Adrenal gland (tissue), 12 donors: ENCODE data around the gene PARD3B. TPM values are rescaled to one million over a fixed set of nuclear protein-coding genes. Genes with fewer than 3 reads are reported as not detected.

Experiments
- DNase-seq, 7 donors: peaks; one replicate each; pipeline ENCODE4 v3.0.0-alpha.2; 2019 to 2020
- H3K27ac ChIP-seq, 5 donors: fragments of 200-600 bp; sonication (generic) in 4 of 5; 1 replicate in 3 of 5; 2 replicates in 2 of 5; pipeline versions ENCODE4 v1.5.1 to v1.8.0; 2016 to 2020; ENCODE audit warnings: mild to moderate bottlenecking in 1 of 5
- H3K27me3 ChIP-seq: fragments of 200-600 bp; 2 replicates; pipeline ENCODE4 v1.8.0; 2021
- H3K36me3 ChIP-seq, 2 donors: fragments of 200-600 bp; replicated peaks in 1 of 2; 1 replicate in 1 of 2; 2 replicates in 1 of 2; pipeline versions ENCODE4 v1.5.1 to v1.8.0; 2018 to 2022
- H3K4me1 ChIP-seq, 2 donors: fragments of 200-600 bp; replicated peaks in 1 of 2; 1 replicate in 1 of 2; 2 replicates in 1 of 2; pipeline versions ENCODE4 v1.5.1 to v1.8.0; 2018 to 2021
- H3K4me3 ChIP-seq, 4 donors: fragments of 200-600 bp; sonication (generic) in 3 of 4; one replicate each; pipeline ENCODE4 v1.5.1; 2016 to 2018
- H3K9me3 ChIP-seq, 3 donors: fragments of 200-600 bp; sonication (generic) in 1 of 3; replicated peaks in 1 of 3; 1 replicate in 2 of 3; 2 replicates in 1 of 3; pipeline versions ENCODE4 v1.5.1 to v1.8.0; 2016 to 2021
- POLR2A ChIP-seq, 2 donors: fragments of 450-650 bp; IDR thresholded peaks; one replicate each; pipeline ENCODE4 v1.6.1; 2017; ENCODE audit warnings: antibody characterized with exemption in 2 of 2, mild to moderate bottlenecking in 2 of 2, moderate library complexity in 1 of 2
- WGBS, 4 donors: extraction: QIAGEN DNeasy Blood & Tissue Kit in 2 of 4; methylation state at CpG; one replicate each; pipeline versions ENCODE4 v1.1.5 to v1.1.7; 2013 to 2017; 5-methylcytosine and 5-hydroxymethylcytosine counted together
- intact Hi-C, 2 donors: fragments of 100-400 bp; cut with DNase I; formaldehyde crosslinking; loops; one replicate each; pipeline versions ENCODE4 v1.14.1 to v1.15.0; 2022 to 2023
- polyA plus RNA-seq, 3 donors: library from polyadenylated mRNA; stranded (reverse); fragments of 200-250 nt in 2 of 3; fragments of 350-450 nt in 1 of 3; fragmentation: Illumina TruSeq in 1 of 3; extraction: RNeasy Lipid Tissue Mini Kit (QIAGEN cat#74804) in 1 of 3; gene quantifications; one replicate each; pipeline ENCODE4 v1.2.3, GENCODE V29; 2013 to 2014
- total RNA-seq, 9 donors: library from RNA; depleted of rRNA in 4 of 9; stranded (reverse); fragments of >200 nt in 4 of 9; fragments of 120-200 nt in 1 of 9; fragmentation: NEBNext Ultra II Directional in 1 of 9; extraction: Animal tissue kit (Norgen Biotek cat#: 25700) in 1 of 9; gene quantifications; one replicate each; pipeline versions ENCODE4 v1.1.0 to v1.2.4, GENCODE V29; 2013 to 2023
- TF ChIP-seq, protein P1 (sequence below), 6 experiments: fragments of 450-650 bp in 4 of 6; fragments of 200-600 bp in 2 of 6; sonication (generic) in 1 of 6; IDR thresholded peaks; 1 replicate in 5 of 6; 2 replicates in 1 of 6; pipeline versions ENCODE4 v1.5.1 to v1.8.0; 2016 to 2021; ENCODE audit warnings: antibody characterized with exemption in 6 of 6, mild to moderate bottlenecking in 2 of 6, moderate library complexity in 1 of 6
- donor health status: healthy with polysubstance abuse.
- donor health status: Bipolar disorder and iron deficiency.
- donor health status: DM: yes; HTN: yes; CAD: no.
- donor health status: DM: no; HTN: no; CAD: no.
- donor health status: DM: no; HTN: no; CAD: no.
- donor health status: DM: yes; HTN: yes; CAD: no.

Gene PARD3B
- total and polyA plus RNA-seq, 12 donors = 1.9 to 20.4 (median 9.5) TPM

- 92 to 95% (median 94%) methylated on average over 1 of the region's 1 CpG for WGBS, 4 donors
- H3K36me3 ChIP-seq = no peaks in the 10 kb centered on the region
- H3K9me3 ChIP-seq = no peaks in the 10 kb centered on the region
- H3K4me3 ChIP-seq = no peak overlapping the region
- intact Hi-C loops = no loop called here
- peaks cover 0 to 10% of the 10 kb centered on the region in 2 donors for H3K4me1 ChIP-seq
- DNase-seq = no peak
- TF ChIP-seq, protein P1, sequence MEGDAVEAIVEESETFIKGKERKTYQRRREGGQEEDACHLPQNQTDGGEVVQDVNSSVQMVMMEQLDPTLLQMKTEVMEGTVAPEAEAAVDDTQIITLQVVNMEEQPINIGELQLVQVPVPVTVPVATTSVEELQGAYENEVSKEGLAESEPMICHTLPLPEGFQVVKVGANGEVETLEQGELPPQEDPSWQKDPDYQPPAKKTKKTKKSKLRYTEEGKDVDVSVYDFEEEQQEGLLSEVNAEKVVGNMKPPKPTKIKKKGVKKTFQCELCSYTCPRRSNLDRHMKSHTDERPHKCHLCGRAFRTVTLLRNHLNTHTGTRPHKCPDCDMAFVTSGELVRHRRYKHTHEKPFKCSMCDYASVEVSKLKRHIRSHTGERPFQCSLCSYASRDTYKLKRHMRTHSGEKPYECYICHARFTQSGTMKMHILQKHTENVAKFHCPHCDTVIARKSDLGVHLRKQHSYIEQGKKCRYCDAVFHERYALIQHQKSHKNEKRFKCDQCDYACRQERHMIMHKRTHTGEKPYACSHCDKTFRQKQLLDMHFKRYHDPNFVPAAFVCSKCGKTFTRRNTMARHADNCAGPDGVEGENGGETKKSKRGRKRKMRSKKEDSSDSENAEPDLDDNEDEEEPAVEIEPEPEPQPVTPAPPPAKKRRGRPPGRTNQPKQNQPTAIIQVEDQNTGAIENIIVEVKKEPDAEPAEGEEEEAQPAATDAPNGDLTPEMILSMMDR (IDR thresholded peaks at IDR 0.05) = no peak
- no peak for TF ChIP-seq POLR2A (IDR thresholded peaks at IDR 0.05)
- H3K27me3 ChIP-seq = no peaks in the 10 kb centered on the region
- no peak overlapping the region for H3K27ac ChIP-seq
Observed at GRCh38 chr2:204753841-204754240, 208.6 kb downstream of the PARD3B start.

DNA sequence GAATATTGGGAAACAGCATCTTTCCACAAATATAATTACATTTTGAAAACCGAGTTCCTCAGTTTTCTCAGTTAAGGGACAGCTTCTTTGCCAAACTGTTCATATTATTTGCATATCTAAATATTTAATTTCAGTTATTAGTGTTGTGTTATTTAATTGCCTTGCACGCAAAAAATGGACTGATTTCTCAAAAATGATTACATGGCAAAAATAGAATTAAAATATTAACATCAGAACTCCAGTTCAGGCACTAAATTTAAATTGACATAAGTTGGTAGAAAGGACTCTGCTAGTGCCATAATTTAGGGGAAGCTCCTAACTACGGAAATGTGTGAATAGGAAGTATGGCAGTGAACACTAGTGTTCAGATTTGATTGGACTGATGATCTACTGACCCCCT, 209.6 kb downstream of the PARD3B start:
- H3K36me3 ChIP-seq = no peaks in the 10 kb centered on the region
- no peaks in the 10 kb centered on the region for H3K27me3 ChIP-seq
- H3K27ac ChIP-seq = no peak overlapping the region
- H3K9me3 ChIP-seq = no peaks in the 10 kb centered on the region
- 89 to 92% (median 90%) methylated on average over 3 of the region's 3 CpGs for WGBS, 4 donors
- no peak overlapping the region for H3K4me3 ChIP-seq
- intact Hi-C loops = no loop called here
- DNase-seq = no peak
- TF ChIP-seq, protein P1 (IDR thresholded peaks at IDR 0.05) = no peak
- no peak for TF ChIP-seq POLR2A (IDR thresholded peaks at IDR 0.05)
- H3K4me1 ChIP-seq = peaks cover 0 to 5% of the 10 kb centered on the region in 2 donors

DNA sequence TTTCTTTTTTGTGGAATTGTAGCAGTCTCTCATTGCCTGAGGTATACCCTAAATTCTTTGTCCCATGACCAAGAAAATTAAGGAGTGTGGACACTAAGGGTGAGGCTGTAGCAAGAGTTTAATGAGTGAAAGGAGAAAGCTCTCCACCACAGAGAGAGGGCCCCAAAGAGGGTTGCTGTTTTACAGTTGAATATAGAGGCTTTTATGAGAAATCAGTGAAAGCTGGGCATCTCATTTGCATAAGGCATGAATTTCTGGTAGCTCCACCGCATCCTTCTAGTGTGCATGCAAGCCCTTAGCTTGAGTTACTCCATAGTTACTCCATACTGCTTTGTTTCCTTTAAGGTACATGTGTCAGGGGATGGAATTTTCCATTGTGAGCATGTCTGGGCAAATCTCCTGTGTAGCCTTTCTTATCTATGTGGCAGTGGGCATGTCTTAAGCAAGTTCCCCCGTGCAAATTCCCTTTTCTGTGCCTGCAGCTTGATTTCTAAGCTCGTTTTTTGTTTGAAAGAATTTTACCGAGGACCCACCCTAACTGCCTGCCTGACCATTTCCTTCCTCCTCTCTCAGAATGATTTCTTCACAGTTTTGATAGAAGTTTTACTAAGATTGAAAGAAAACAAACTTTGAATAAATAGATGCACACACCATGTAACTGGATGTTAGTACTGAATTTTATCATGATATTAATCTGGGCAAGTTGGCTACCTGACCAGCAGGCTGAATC, 218.9 kb downstream of the PARD3B start:
- intact Hi-C loops = no loop called here

GRCh38 chr2:204770735-204771134, 225.5 kb downstream of the PARD3B start:
- intact Hi-C loops = no loop called here
- DNase-seq = no peak
- WGBS, 4 donors = 59 to 73% (median 71%) methylated on average over 1 of the region's 1 CpG
- Histone ChIP-seq H3K4me1 (no peaks in the 10 kb centered on the region), H3K27me3 (no peaks in the 10 kb centered on the region), H3K4me3 (no peak overlapping the region), H3K9me3 (no peaks in the 10 kb centered on the region), H3K36me3 (no peaks in the 10 kb centered on the region), H3K27ac (no peak overlapping the region)
- no peak for TF ChIP-seq POLR2A (IDR thresholded peaks at IDR 0.05)
- TF ChIP-seq, protein P1 (IDR thresholded peaks at IDR 0.05) = no peak

More for the DNA sequence above, 218.9 kb downstream of the PARD3B start:
- no peaks in the 10 kb centered on the region for H3K36me3 ChIP-seq
- H3K27ac ChIP-seq = no peak overlapping the region
- peaks cover 4 to 8% (median 6%) of the 10 kb centered on the region in 3 donors for H3K9me3 ChIP-seq
- no peaks in the 10 kb centered on the region for H3K27me3 ChIP-seq
- no peak for DNase-seq
- no peak overlapping the region for H3K4me3 ChIP-seq
- 86 to 95% (median 89%) methylated on average over 4 of the region's 4 CpGs for WGBS, 4 donors
- no peaks in the 10 kb centered on the region for H3K4me1 ChIP-seq
- TF ChIP-seq, protein P1 (IDR thresholded peaks at IDR 0.05) = no peak
- TF ChIP-seq POLR2A (IDR thresholded peaks at IDR 0.05) = no peak
